ENCODE results near the gene COPS2. TPM values are rescaled to one million over a fixed set of nuclear protein-coding genes. Genes with fewer than 3 reads are reported as not detected.

COPS2 gene
- total and polyA plus RNA-seq, 9 of the 15 experiments (the other 6 are each of a cell fraction or from before 2014, with no cell fraction given) = 66.4 to 154 (median 117) TPM

GRCh38 chr15:49155834-49156627 is 632 bp upstream of the COPS2 start (continued):
- TF ChIP-seq, protein P1, sequence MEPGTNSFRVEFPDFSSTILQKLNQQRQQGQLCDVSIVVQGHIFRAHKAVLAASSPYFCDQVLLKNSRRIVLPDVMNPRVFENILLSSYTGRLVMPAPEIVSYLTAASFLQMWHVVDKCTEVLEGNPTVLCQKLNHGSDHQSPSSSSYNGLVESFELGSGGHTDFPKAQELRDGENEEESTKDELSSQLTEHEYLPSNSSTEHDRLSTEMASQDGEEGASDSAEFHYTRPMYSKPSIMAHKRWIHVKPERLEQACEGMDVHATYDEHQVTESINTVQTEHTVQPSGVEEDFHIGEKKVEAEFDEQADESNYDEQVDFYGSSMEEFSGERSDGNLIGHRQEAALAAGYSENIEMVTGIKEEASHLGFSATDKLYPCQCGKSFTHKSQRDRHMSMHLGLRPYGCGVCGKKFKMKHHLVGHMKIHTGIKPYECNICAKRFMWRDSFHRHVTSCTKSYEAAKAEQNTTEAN (CRISPR knock-in tag; IDR thresholded peaks at IDR 0.05) = no peak
- TF ChIP-seq RERE (CRISPR knock-in tag; IDR thresholded peaks at IDR 0.05; ENCODE audit: borderline replicate concordance) (no peak), SIN3A (IDR thresholded peaks at IDR 0.05; ENCODE audit: borderline replicate concordance in 2 of 2, control insufficient read depth in 1 of 2, low read depth in 2 of 2, low read length in 2 of 2) (peak in 1 of 2 experiments; percentile 18; a peak in 1 of 4 replicates), FOSL1 (tag; conservative IDR thresholded peaks at IDR 0.05) (peak; percentile 65), IRF2 (CRISPR knock-in tag; IDR thresholded peaks at IDR 0.05) (no peak), NKRF (IDR thresholded peaks at IDR 0.05; ENCODE audit: borderline replicate concordance) (peak; percentile 83), ZNF133 (CRISPR knock-in tag; IDR thresholded peaks at IDR 0.05) (no peak), FOXJ2 (tag; IDR thresholded peaks at IDR 0.05) (peak; percentile 4; the same call in 1 of the 2 replicates), GTF2E2 (tag; IDR thresholded peaks at IDR 0.05) (0 out of 2 replicates have a peak, but pooled peaks have one; percentile 7), ESRRB (CRISPR knock-in tag; IDR thresholded peaks at IDR 0.05; ENCODE audit: borderline replicate concordance) (no peak), PCBP2 (IDR thresholded peaks at IDR 0.05; ENCODE audit: low read depth, low read length, poor library complexity, severe bottlenecking) (no peak), ZBTB1 (CRISPR knock-in tag; IDR thresholded peaks at IDR 0.05; ENCODE audit: borderline replicate concordance, low read depth) (no peak), ZNF41 (CRISPR knock-in tag; conservative IDR thresholded peaks at IDR 0.05) (no peak)
- TF ChIP-seq, protein P2, sequence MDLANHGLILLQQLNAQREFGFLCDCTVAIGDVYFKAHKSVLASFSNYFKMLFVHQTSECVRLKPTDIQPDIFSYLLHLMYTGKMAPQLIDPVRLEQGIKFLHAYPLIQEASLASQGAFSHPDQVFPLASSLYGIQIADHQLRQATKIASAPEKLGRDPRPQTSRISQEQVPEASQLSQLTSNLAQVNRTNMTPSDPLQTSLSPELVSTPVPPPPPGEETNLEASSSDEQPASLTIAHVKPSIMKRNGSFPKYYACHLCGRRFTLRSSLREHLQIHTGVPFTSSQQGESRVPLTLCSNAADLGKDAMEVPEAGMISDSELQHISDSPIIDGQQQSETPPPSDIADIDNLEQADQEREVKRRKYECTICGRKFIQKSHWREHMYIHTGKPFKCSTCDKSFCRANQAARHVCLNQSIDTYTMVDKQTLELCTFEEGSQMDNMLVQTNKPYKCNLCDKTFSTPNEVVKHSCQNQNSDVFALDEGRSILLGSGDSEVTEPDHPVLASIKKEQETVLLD (IDR thresholded peaks at IDR 0.05) = no peak
